ENCODE results near the gene C12orf76. TPM values are rescaled to one million over a fixed set of nuclear protein-coding genes. Genes with fewer than 3 reads are reported as not detected.

Gene C12orf76
- polyA plus RNA-seq, 1 donor (not counting 4 experiments of a cell fraction or from before 2014, with no cell fraction given): 7.3 TPM

DNA sequence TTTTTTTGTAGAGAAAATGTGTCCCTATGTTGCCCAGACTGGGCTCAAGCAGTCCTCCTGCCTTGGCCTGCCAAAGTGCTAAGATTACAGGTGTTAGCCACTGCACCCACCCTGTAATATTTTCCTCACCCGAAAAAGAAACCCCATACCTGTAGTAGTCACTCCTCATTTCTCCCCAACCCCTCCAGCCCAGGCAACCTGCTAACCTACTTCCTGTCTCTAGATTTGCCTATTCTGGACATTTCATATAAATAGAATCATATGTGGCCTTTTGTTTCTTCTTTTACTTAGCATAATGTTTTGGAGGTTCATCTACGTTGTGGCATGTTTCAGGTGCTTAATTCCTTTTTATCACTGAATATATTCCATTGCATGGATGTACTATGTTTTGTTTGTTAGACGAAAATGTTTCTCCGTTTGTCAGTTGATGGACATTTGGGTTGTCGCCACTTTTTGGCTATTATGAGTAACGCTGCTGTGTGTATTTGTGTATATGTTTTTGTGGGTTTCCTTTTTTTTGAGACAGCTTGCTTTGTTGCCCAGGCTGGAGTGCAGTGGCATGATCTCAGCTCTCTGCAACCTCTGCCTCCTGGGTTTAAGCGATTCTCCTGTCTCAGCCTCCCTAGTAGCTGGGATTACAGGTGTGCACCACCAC is 42.9 kb downstream of the C12orf76 start:
- peaks cover 29% of the 10 kb centered on the region for H3K4me1 ChIP-seq (ENCODE audit: control insufficient read depth, extremely low read depth, insufficient read depth, low read length)
- no peak for DNase-seq (ENCODE audit: low read depth, low spot score)
- no peak overlapping the region for H2AFZ ChIP-seq (ENCODE audit: control insufficient read depth, low read length)
- H3K36me3 ChIP-seq (ENCODE audit: control insufficient read depth in 2 of 2, extremely low read depth in 1 of 2, insufficient read depth in 2 of 2, low read length in 2 of 2): peaks cover 0 to 4% of the 10 kb centered on the region in 2 experiments
- H3K4me3 ChIP-seq (ENCODE audit: control insufficient read depth in 2 of 3, extremely low read depth in 1 of 3, insufficient read depth in 2 of 3, low read depth in 1 of 3, low read length in 3 of 3): no peak overlapping the region
- dilution Hi-C loops (cut with MboI; ENCODE audit: extremely low pct_ligation_motif_present, low sequenced_read_pairs): no loop called here
- H3K9ac ChIP-seq (ENCODE audit: control insufficient read depth, extremely low read depth, insufficient read depth, low read length): no peak overlapping the region
- H3K9me3 ChIP-seq (ENCODE audit: control insufficient read depth, low read depth, low read length): no peaks in the 10 kb centered on the region
- TF ChIP-seq EZH2 (IDR thresholded peaks at IDR 0.05; ENCODE audit: low read length): no peak
- TF ChIP-seq, protein P1, sequence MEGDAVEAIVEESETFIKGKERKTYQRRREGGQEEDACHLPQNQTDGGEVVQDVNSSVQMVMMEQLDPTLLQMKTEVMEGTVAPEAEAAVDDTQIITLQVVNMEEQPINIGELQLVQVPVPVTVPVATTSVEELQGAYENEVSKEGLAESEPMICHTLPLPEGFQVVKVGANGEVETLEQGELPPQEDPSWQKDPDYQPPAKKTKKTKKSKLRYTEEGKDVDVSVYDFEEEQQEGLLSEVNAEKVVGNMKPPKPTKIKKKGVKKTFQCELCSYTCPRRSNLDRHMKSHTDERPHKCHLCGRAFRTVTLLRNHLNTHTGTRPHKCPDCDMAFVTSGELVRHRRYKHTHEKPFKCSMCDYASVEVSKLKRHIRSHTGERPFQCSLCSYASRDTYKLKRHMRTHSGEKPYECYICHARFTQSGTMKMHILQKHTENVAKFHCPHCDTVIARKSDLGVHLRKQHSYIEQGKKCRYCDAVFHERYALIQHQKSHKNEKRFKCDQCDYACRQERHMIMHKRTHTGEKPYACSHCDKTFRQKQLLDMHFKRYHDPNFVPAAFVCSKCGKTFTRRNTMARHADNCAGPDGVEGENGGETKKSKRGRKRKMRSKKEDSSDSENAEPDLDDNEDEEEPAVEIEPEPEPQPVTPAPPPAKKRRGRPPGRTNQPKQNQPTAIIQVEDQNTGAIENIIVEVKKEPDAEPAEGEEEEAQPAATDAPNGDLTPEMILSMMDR (optimal IDR thresholded peaks at IDR 0.05 in 1 of 3, IDR thresholded peaks at IDR 0.05 in 1 of 3, conservative IDR thresholded peaks at IDR 0.05 in 1 of 3; ENCODE audit: extremely low read depth in 1 of 3, insufficient read depth in 2 of 3, low read length in 3 of 3): no peak
- H3K27ac ChIP-seq (ENCODE audit: control insufficient read depth, insufficient read depth, low read length): no peak overlapping the region
- H3K27me3 ChIP-seq (ENCODE audit: control insufficient read depth, extremely low read depth, insufficient read depth, low read length): no peaks in the 10 kb centered on the region
- peaks cover 64% of the 10 kb centered on the region for H3K79me2 ChIP-seq (ENCODE audit: control insufficient read depth, insufficient read depth, low read length)
- FAIRE-seq: no peak
- H3K9me1 ChIP-seq (ENCODE audit: control insufficient read depth, extremely low read depth, insufficient read depth, low read length): no peaks in the 10 kb centered on the region
- H3K4me2 ChIP-seq (ENCODE audit: control insufficient read depth, extremely low read depth, insufficient read depth, low read depth, low read length): no peak overlapping the region
- H4K20me1 ChIP-seq (ENCODE audit: control insufficient read depth, extremely low read depth, insufficient read depth, low read length): no peaks in the 10 kb centered on the region

DNA sequence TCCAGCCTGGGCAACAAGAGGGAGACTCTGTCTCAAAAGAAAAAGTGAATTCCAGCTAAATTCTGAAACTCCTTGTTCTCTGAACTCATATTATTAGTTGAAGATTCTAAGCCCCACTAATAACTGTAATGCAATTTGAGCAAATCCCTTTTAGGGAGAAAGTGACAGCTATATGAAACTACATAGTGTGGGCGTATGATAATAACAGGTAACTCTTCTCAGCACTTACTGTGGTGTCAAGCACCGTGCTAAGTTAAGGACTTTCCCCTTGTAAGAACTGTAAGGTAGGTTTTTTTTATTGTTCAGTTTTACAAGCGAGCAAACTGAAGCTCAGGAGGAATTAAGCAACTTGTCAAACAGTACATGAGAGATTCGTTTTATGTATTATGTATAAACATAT is 43.7 kb downstream of the C12orf76 start:
- Histone ChIP-seq H4K20me1 (ENCODE audit: control insufficient read depth, extremely low read depth, insufficient read depth, low read length) (no peaks in the 10 kb centered on the region), H3K9ac (ENCODE audit: control insufficient read depth, extremely low read depth, insufficient read depth, low read length) (no peak overlapping the region), H3K79me2 (ENCODE audit: control insufficient read depth, insufficient read depth, low read length) (peaks cover 64% of the 10 kb centered on the region), H3K4me3 (ENCODE audit: control insufficient read depth in 2 of 3, extremely low read depth in 1 of 3, insufficient read depth in 2 of 3, low read depth in 1 of 3, low read length in 3 of 3) (no peak overlapping the region), H3K9me1 (ENCODE audit: control insufficient read depth, extremely low read depth, insufficient read depth, low read length) (no peaks in the 10 kb centered on the region), H3K9me3 (ENCODE audit: control insufficient read depth, low read depth, low read length) (no peaks in the 10 kb centered on the region), H3K4me2 (ENCODE audit: control insufficient read depth, extremely low read depth, insufficient read depth, low read depth, low read length) (no peak overlapping the region), H3K27ac (ENCODE audit: control insufficient read depth, insufficient read depth, low read length) (no peak overlapping the region), H3K27me3 (ENCODE audit: control insufficient read depth, extremely low read depth, insufficient read depth, low read length) (no peaks in the 10 kb centered on the region), H2AFZ (ENCODE audit: control insufficient read depth, low read length) (no peak overlapping the region), H3K4me1 (ENCODE audit: control insufficient read depth, extremely low read depth, insufficient read depth, low read length) (peaks cover 29% of the 10 kb centered on the region), H3K36me3 (ENCODE audit: control insufficient read depth in 2 of 2, extremely low read depth in 1 of 2, insufficient read depth in 2 of 2, low read length in 2 of 2) (peaks cover 0 to 4% of the 10 kb centered on the region in 2 experiments)
- DNase-seq (ENCODE audit: low read depth, low spot score) (no peak), FAIRE-seq (no peak)
- dilution Hi-C loops (cut with MboI; ENCODE audit: extremely low pct_ligation_motif_present, low sequenced_read_pairs): no loop called here
- TF ChIP-seq, protein P1 (optimal IDR thresholded peaks at IDR 0.05 in 1 of 3, IDR thresholded peaks at IDR 0.05 in 1 of 3, conservative IDR thresholded peaks at IDR 0.05 in 1 of 3; ENCODE audit: extremely low read depth in 1 of 3, insufficient read depth in 2 of 3, low read length in 3 of 3): no peak
- TF ChIP-seq EZH2 (IDR thresholded peaks at IDR 0.05; ENCODE audit: low read length): no peak

All from keratinocyte (primary cell).